ENCODE results near the gene SMS. TPM values are rescaled to one million over a fixed set of nuclear protein-coding genes. Genes with fewer than 3 reads are reported as not detected.

Gene SMS
- total RNA-seq, result 291 and 301 TPM in 2 replicates

GRCh38 chrX:21940356-21940829 is at the start of gene SMS:
SMS (plus strand) TSS chrX:21940709; CDS start chrX:21940825, 116 bp downstream.

GRCh38 chrX:22032084-22032483 is 91.6 kb downstream of the SMS start, which contains the start of gene PHEX:
PHEX (plus strand) TSS chrX:22032325; CDS start chrX:22033006, 681 bp downstream.

Other genes with a start within 250 kb of the SMS start
- not detected in 2 replicates for gene SMPX, start 182.6 kb upstream of the SMS start, total RNA-seq
- gene MBTPS2, start 101.1 kb upstream of the SMS start, total RNA-seq, result 5.5 and 6.8 TPM in 2 replicates
- gene YY2, start 84.7 kb upstream of the SMS start, total RNA-seq, result 0.97 and 1.2 TPM in 2 replicates
- 0.65 and 0.76 TPM in 2 replicates for gene PHEX, start 91.6 kb downstream of the SMS start, total RNA-seq